ENCODE data around the gene MFSD6L. TPM values are rescaled to one million over a fixed set of nuclear protein-coding genes. Genes with fewer than 3 reads are reported as not detected.

The MFSD6L gene
- total and polyA plus RNA-seq, 10 of the 15 experiments (the other 5 are each of a cell fraction or from before 2014, with no cell fraction given): 0.39 to 3.1 (median 1.1) TPM

GRCh38 chr17:8776248-8776647 lies 22.9 kb downstream of the MFSD6L start:
- no peak for DNase-seq (ENCODE audit: low read depth, low spot score)
- H3K4me3 ChIP-seq: no peak overlapping the region
- no peak overlapping the region for H3K27ac ChIP-seq (ENCODE audit: control insufficient read depth, insufficient read depth)
- SMC1A ChIA-PET (ENCODE audit: uncharacterized antibody, unreplicated experiment): interaction anchor here (1.2 to 1.3 kb wide), 2 partner anchors 9 to 20 kb away, joined by 3 to 8 read pairs; no protein-coding TSS in a partner anchor
- no peaks in the 10 kb centered on the region for H4K20me1 ChIP-seq (ENCODE audit: control insufficient read depth, insufficient read depth)
- no peaks in the 10 kb centered on the region for H3K36me3 ChIP-seq (ENCODE audit: control insufficient read depth in 2 of 2, insufficient read depth in 2 of 2, low read length in 1 of 2)
- no peak overlapping the region for H2AFZ ChIP-seq (ENCODE audit: control insufficient read depth, low read depth, low read length)
- H3K9me3 ChIP-seq (replicated peaks; ENCODE audit: control insufficient read depth, insufficient read depth, low read length): no peaks in the 10 kb centered on the region; the same call in 1 of the 3 replicates
- POLR2A ChIA-PET: no interaction called here
- no peak for ATAC-seq
- no TSS peak for BruUV-seq (replicated peaks)
- no peak overlapping the region for H3K4me2 ChIP-seq (ENCODE audit: control insufficient read depth, insufficient read depth)
- TF ChIP-seq CTCF (IDR thresholded peaks at IDR 0.05 in 2 of 3, conservative IDR thresholded peaks at IDR 0.05 in 1 of 3; ENCODE audit: control insufficient read depth in 2 of 3, extremely low read depth in 1 of 3, insufficient read depth in 1 of 3, low read depth in 3 of 3, low read length in 3 of 3) (no peak), MYC (IDR thresholded peaks at IDR 0.05; ENCODE audit: insufficient read depth, insufficient read length, insufficient replicate concordance, low read length, severe bottlenecking) (no peak), NR2F1 (conservative IDR thresholded peaks at IDR 0.05) (no peak), GABPA (IDR thresholded peaks at IDR 0.05; ENCODE audit: low read depth) (no peak), ZBED1 (IDR thresholded peaks at IDR 0.05; ENCODE audit: borderline replicate concordance) (no peak), RCOR1 (conservative IDR thresholded peaks at IDR 0.05; ENCODE audit: low read depth, low read length) (no peak), BHLHE40 (IDR thresholded peaks at IDR 0.05; ENCODE audit: borderline replicate concordance in 1 of 2, low read depth in 2 of 2, low read length in 1 of 2) (no peak), BRCA1 (IDR thresholded peaks at IDR 0.05; ENCODE audit: low read depth, low read length) (no peak), HCFC1 (IDR thresholded peaks at IDR 0.05; ENCODE audit: low read length) (no peak), HDAC6 (IDR thresholded peaks at IDR 0.05; ENCODE audit: unreplicated experiment) (no peak), NBN (IDR thresholded peaks at IDR 0.05) (no peak), EP300 (IDR thresholded peaks at IDR 0.05; ENCODE audit: borderline replicate concordance in 1 of 2, control insufficient read depth in 1 of 2, low read depth in 2 of 2, low read length in 2 of 2) (no peak), SREBF1 (IDR thresholded peaks at IDR 0.05; ENCODE audit: low read length) (no peak)
- no peaks in the 10 kb centered on the region for H3K4me1 ChIP-seq (ENCODE audit: control insufficient read depth, insufficient read depth, low read length)
- intact Hi-C loops (cut with micrococcal nuclease; ENCODE audit: unreplicated experiment): no loop called here
- RAD21 ChIA-PET (ENCODE audit: unreplicated experiment): interaction anchor here (1.1 kb wide), 2 partner anchors 10 to 16 kb away, joined by 3 read pairs; no protein-coding TSS in a partner anchor
- CTCF ChIA-PET: interaction anchor here (0.6 to 2.1 kb wide), 5 partner anchors 9 to 222 kb away, joined by 3 to 13 read pairs (median 4); no protein-coding TSS in a partner anchor
- no peaks in the 10 kb centered on the region for H3K79me2 ChIP-seq (ENCODE audit: control insufficient read depth, insufficient read depth, low read length)
- in situ Hi-C loops (cut with MboI): no loop called here
- H3K27me3 ChIP-seq (replicated peaks in 1 of 2; ENCODE audit: control insufficient read depth in 2 of 2, insufficient read depth in 2 of 2, low read length in 1 of 2): no peaks in the 10 kb centered on the region; a peak in 1 of 4 replicates
- no peak overlapping the region for H3K9ac ChIP-seq (ENCODE audit: control insufficient read depth, insufficient read depth, low read length)
- FAIRE-seq: no peak
